HUES6 (cell line): ENCODE results near the gene KRT13.

Experiments
- H3K27ac ChIP-seq: 2 replicates; pipeline ENCODE4 v1.7.0; 2013; ENCODE audit warnings: low read depth, mild to moderate bottlenecking, low read length, inconsistent platforms
- H3K27me3 ChIP-seq: 2 replicates; pipeline ENCODE4 v1.6.1; 2013; ENCODE audit warnings: low read length; ENCODE audit not compliant: control insufficient read depth, insufficient read depth
- H3K36me3 ChIP-seq: 2 replicates; pipeline ENCODE4 v1.6.1; 2013; ENCODE audit warnings: low read length; ENCODE audit not compliant: control insufficient read depth, insufficient read depth
- H3K4me1 ChIP-seq: 2 replicates; pipeline ENCODE4 v1.6.1; 2013; ENCODE audit warnings: low read length; ENCODE audit not compliant: control insufficient read depth, insufficient read depth
- H3K4me3 ChIP-seq: 2 replicates; pipeline ENCODE4 v1.5.1; 2013; ENCODE audit warnings: low read depth, low read length
- H3K9ac ChIP-seq: one replicate; pipeline ENCODE4 v1.6.1; 2013; ENCODE audit warnings: mild to moderate bottlenecking, low read length
- H3K9me3 ChIP-seq: 2 replicates; pipeline ENCODE4 v1.6.1; 2013; ENCODE audit warnings: low read depth, low read length; ENCODE audit not compliant: control insufficient read depth, insufficient read depth

Gene KRT13

GRCh38 chr17:41505007-41505808, at the start of gene KRT13:
Gene KRT13 (minus strand): TSS chr17:41505612. CDS start chr17:41505550, 62 bp downstream.
- Histone ChIP-seq H3K4me3 (no peak within 1 kb of the TSS), H3K36me3 (no peaks in the 10 kb centered on the region), H3K9me3 (no peaks in the 10 kb centered on the region), H3K27ac (no peak within 1 kb of the TSS), H3K27me3 (no peaks in the 10 kb centered on the region), H3K4me1 (peaks cover 15% of the 10 kb centered on the region), H3K9ac (no peak within 1 kb of the TSS)

- peaks cover 4% of the 10 kb centered on the region; the same call in 1 of the 2 replicates for H3K4me1 ChIP-seq
- H3K27me3 ChIP-seq: no peaks in the 10 kb centered on the region
- no peaks in the 10 kb centered on the region for H3K36me3 ChIP-seq
- no peak overlapping the region for H3K9ac ChIP-seq
- no peak overlapping the region for H3K4me3 ChIP-seq
- no peaks in the 10 kb centered on the region for H3K9me3 ChIP-seq
- H3K27ac ChIP-seq: no peak overlapping the region
Measured at GRCh38 chr17:41553987-41554680, 48.7 kb upstream of the KRT13 start.

GRCh38 chr17:41553176-41553575, 47.8 kb upstream of the KRT13 start:
- H3K4me3 ChIP-seq: no peak overlapping the region
- no peak overlapping the region for H3K27ac ChIP-seq
- peaks cover 10% of the 10 kb centered on the region for H3K4me1 ChIP-seq
- no peaks in the 10 kb centered on the region for H3K27me3 ChIP-seq
- no peak overlapping the region for H3K9ac ChIP-seq
- no peaks in the 10 kb centered on the region for H3K36me3 ChIP-seq
- no peaks in the 10 kb centered on the region for H3K9me3 ChIP-seq

DNA sequence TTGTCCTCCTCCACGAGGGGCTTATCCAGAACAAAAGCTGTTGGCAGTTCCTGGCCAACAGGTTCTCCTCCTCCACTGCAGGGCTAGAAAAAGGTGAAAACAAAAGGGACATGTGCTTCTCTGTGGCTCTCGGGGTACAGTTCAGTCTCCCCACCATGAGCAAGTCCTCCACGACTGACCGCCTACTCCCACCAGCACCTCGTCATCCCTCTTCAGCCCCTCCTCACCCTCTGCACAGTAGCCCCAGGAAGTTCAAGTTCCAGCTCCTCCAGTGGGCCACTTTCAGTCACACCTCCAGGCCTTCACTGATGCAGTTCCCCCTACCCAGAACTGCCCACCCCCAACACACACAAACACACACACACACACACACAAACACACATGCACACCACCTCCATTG, 47.0 kb upstream of the KRT13 start:
- Histone ChIP-seq H3K4me3 (no peak overlapping the region), H3K36me3 (no peaks in the 10 kb centered on the region), H3K4me1 (peaks cover 17% of the 10 kb centered on the region), H3K27ac (no peak overlapping the region), H3K9ac (no peak overlapping the region), H3K9me3 (no peaks in the 10 kb centered on the region), H3K27me3 (no peaks in the 10 kb centered on the region)

- Histone ChIP-seq H3K4me1 (peaks cover 19% of the 10 kb centered on the region), H3K9me3 (no peaks in the 10 kb centered on the region), H3K27ac (no peak overlapping the region), H3K4me3 (no peak overlapping the region), H3K27me3 (no peaks in the 10 kb centered on the region), H3K36me3 (no peaks in the 10 kb centered on the region), H3K9ac (no peak overlapping the region)
Measured at GRCh38 chr17:41551365-41551764, 46.0 kb upstream of the KRT13 start.

GRCh38 chr17:41549596-41550039, 44.2 kb upstream of the KRT13 start:
- Histone ChIP-seq H3K27me3 (no peaks in the 10 kb centered on the region), H3K36me3 (no peaks in the 10 kb centered on the region), H3K4me1 (peaks cover 23% of the 10 kb centered on the region), H3K27ac (no peak overlapping the region), H3K9me3 (no peaks in the 10 kb centered on the region), H3K4me3 (no peak overlapping the region), H3K9ac (no peak overlapping the region)

DNA sequence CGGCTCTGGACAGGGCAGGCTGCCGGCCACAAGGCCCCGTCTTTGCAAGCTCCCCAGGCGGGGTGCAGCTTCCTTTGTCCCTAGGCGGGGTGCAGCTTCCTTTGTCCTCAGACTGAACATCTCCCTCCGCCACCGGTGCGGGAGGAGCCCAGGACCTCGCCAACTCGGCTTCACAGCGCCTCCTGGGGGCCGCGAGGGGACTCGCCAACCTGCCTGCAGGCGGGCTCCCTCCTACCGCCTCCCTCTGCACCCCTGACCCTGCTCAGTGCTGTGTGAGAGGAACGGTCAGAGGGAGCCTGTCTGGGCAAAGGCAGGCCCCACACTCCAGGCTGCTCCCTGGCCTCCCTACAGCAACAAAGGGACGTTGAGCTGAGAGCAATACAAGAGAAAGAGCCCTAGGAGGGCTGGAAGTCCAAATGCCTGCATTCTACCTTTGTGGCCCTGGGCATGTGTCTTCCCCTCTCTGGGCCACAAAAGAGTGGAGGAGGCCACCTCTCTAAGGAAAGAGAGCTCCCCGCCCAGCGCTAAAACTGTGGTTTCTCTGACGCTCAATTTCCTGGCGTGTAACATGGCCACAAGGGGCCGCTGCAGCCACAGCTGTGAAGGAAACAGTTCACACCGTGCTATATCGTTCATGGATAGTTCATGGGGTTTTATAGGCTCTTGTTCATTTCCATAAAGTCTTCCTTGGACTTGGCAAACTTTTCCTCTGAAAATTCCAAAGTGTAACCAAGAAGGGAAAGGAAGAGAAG, 43.6 kb upstream of the KRT13 start:
- peak overlapping the region; percentile 61 for H3K9ac ChIP-seq
- no peak overlapping the region; the same call in 1 of the 2 replicates for H3K27ac ChIP-seq
- peaks cover 28% of the 10 kb centered on the region for H3K4me1 ChIP-seq
- no peaks in the 10 kb centered on the region for H3K36me3 ChIP-seq
- H3K27me3 ChIP-seq: no peaks in the 10 kb centered on the region
- peak overlapping the region; percentile 29 for H3K4me3 ChIP-seq
- H3K9me3 ChIP-seq: no peaks in the 10 kb centered on the region

DNA sequence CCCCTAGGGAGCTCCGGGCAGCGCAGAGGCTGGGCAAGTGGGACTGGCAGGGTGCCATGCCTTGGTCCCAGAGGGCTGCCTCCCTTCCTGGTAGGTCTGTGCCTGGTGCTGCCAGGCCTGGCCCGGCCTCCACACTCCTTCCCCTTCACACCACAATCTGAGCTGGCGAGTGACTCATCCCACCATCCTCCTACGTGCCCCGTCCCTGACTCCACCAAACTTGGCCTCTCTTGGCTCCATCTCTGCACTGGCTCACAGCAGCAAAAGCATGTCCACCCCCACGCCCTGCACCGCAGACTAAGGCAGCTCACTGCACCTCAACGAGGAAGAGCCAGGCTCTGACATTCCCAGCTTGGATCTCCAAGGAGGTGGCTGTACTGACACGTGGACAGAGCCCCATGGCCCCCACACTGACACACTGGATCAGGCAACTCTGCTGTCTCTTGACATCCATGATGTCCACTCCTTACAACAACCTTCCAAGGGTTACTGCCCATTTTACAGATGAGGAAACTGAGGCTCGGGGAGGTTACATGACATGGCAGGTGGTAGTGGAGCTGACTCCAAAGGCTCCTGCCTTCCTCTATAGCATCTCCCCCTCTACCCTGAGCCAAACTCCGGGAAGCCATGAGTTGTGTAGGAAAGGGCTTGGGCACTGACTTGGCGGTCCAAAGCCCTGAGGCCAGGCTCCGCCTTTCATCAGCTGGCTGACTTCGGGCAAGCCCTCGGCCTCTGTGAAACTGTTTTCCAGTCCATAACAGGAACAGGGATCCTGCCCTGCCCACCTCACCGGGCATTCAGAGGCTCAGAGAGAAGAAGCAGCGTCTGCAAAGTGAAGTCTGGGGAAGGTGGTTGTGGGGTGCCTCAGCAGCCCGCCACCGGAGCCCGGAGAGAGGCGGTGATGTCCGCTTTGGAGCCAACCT, 42.8 kb upstream of the KRT13 start:
- Histone ChIP-seq H3K27ac (no peak overlapping the region; the same call in 1 of the 2 replicates), H3K9me3 (no peaks in the 10 kb centered on the region), H3K9ac (peak overlapping the region; percentile 57), H3K4me3 (peak overlapping the region; percentile 29), H3K36me3 (no peaks in the 10 kb centered on the region), H3K27me3 (no peaks in the 10 kb centered on the region), H3K4me1 (peaks cover 28% of the 10 kb centered on the region)

GRCh38 chr17:41547378-41547841, 42.0 kb upstream of the KRT13 start:
- Histone ChIP-seq H3K4me1 (peaks cover 28% of the 10 kb centered on the region), H3K9me3 (no peaks in the 10 kb centered on the region), H3K9ac (no peak overlapping the region), H3K27ac (no peak overlapping the region), H3K36me3 (no peaks in the 10 kb centered on the region), H3K27me3 (no peaks in the 10 kb centered on the region), H3K4me3 (no peak overlapping the region)

DNA sequence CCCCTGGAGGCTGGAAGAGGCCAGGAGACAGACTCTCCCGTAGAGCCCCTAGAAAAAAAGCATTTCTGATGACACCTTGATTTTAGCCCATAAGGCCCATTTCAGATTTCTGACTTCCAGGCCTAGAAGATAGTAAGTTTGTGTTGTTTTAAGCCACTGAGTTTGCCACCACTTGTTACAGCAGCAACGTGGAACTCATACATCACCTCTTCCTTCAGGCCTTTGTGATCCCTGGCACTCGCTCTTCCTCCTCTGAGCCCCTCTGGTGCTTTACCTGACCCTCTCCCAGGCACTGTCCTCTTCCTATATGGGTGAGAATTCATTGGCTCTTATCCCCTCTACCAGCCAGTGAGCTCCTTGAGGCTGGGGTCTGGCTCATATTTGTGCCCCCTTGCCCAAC, 41.4 kb upstream of the KRT13 start:
- H3K36me3 ChIP-seq: no peaks in the 10 kb centered on the region
- H3K27ac ChIP-seq: no peak overlapping the region
- no peaks in the 10 kb centered on the region for H3K27me3 ChIP-seq
- H3K9me3 ChIP-seq: no peaks in the 10 kb centered on the region
- H3K4me1 ChIP-seq: peaks cover 28% of the 10 kb centered on the region
- H3K9ac ChIP-seq: no peak overlapping the region
- no peak overlapping the region for H3K4me3 ChIP-seq
